HepG2 (cell line): ENCODE measurements around the gene REEP3. TPM values are rescaled to one million over a fixed set of nuclear protein-coding genes. Genes with fewer than 3 reads are reported as not detected.
A peak's percentile ranks its signal among the peaks of the same experiment; 100 is the strongest.

Experiments
- ATAC-seq: fragments of 200-7000 bp; cut with Tn5 transposase; 3 replicates; pipeline ENCODE4 v1.9.1; 2020; ENCODE audit warnings: mild to moderate bottlenecking, moderate library complexity
- BruUV-seq: library from RNA; stranded (reverse); fragments of 400-500 nt; replicated peaks from 2 replicates; lab custom pipeline; 2021; lab: Mats Ljungman, UMichigan
- CTCF ChIA-PET: fragments of 300-600 bp; formaldehyde crosslinking; extraction: SDS; loops from one replicate; lab custom pipeline; 2021; ENCODE audit warnings: low total read pairs, inconsistent platforms, low intra/inter-chr PET ratio; lab: Yijun Ruan, JAX
- POLR2A ChIA-PET: fragments of 350-600 bp; sonication (Branson Sonifier 250); formaldehyde crosslinking; loops from one replicate; lab custom pipeline; 2020; ENCODE audit warnings: antibody characterized with exemption, inconsistent platforms; lab: Yijun Ruan, JAX
- DNase-seq: peaks from one replicate; pipeline ENCODE4 v3.0.0-alpha.2; 2015; ENCODE audit warnings: low spot score
- FAIRE-seq: peaks from 3 replicates; lab custom pipeline; 2011; peaks lifted over from hg19 to GRCh38; lab: Jason Lieb, UNC
- H2AFZ ChIP-seq: one replicate; pipeline ENCODE4 v1.6.1; 2011; ENCODE audit warnings: low read length, inconsistent platforms
- H3K27ac ChIP-seq: fragments of 300-600 bp; 3 replicates; pipeline ENCODE4 v1.8.0; 2011; ENCODE audit warnings: mixed run types, mild to moderate bottlenecking, mixed read lengths, low read length, inconsistent platforms; ENCODE audit not compliant: insufficient read depth; ENCODE audit errors: extremely low read length
- H3K27me3 ChIP-seq, 2 experiments: fragments of 200-600 bp in 1 of 2; 2 replicates in 1 of 2; 3 replicates in 1 of 2; pipeline versions ENCODE4 v1.6.0 to v1.8.0; 2011; ENCODE audit warnings: low read length in 2 of 2, mild to moderate bottlenecking in 2 of 2, moderate library complexity in 2 of 2, inconsistent platforms in 1 of 2; ENCODE audit not compliant: insufficient read depth in 2 of 2, control insufficient read depth in 1 of 2
- H3K36me3 ChIP-seq, 2 experiments: fragments of 200-600 bp in 1 of 2; replicated peaks in 1 of 2; 2 replicates in 1 of 2; 3 replicates in 1 of 2; pipeline versions ENCODE4 v1.5.1 to v1.8.0; 2011; ENCODE audit warnings: low read length in 2 of 2, inconsistent platforms in 1 of 2; ENCODE audit not compliant: insufficient read depth in 2 of 2, control insufficient read depth in 1 of 2
- H3K4me1 ChIP-seq: 2 replicates; pipeline ENCODE4 v1.5.1; 2012; ENCODE audit warnings: low read length, inconsistent platforms; ENCODE audit not compliant: insufficient read depth
- H3K4me2 ChIP-seq: 2 replicates; pipeline ENCODE4 v1.6.0; 2011; ENCODE audit warnings: low read depth, low read length, inconsistent platforms
- H3K4me3 ChIP-seq, 3 experiments: fragments of 200-600 bp in 1 of 3; sonication (generic), shearing (Covaris generic) in 1 of 3; replicated peaks in 1 of 3; 2 replicates each; pipeline ENCODE4 v1.5.1; 2011 to 2016; ENCODE audit warnings: low read length in 3 of 3, inconsistent platforms in 2 of 3, low read depth in 2 of 3, mild to moderate bottlenecking in 2 of 3, control low read depth in 1 of 3, mixed read lengths in 1 of 3; ENCODE audit not compliant: insufficient read depth in 1 of 3
- H3K79me2 ChIP-seq: one replicate; pipeline ENCODE4 v1.6.1; 2011; ENCODE audit warnings: low read length, inconsistent platforms; ENCODE audit not compliant: insufficient read depth
- H3K9ac ChIP-seq: 2 replicates; pipeline ENCODE4 v1.6.0; 2011; ENCODE audit warnings: mild to moderate bottlenecking, low read depth, low read length, inconsistent platforms; ENCODE audit not compliant: insufficient read depth
- H3K9me3 ChIP-seq: 2 replicates; pipeline ENCODE4 v1.5.1; 2012; ENCODE audit warnings: mild to moderate bottlenecking, low read length
- H4K20me1 ChIP-seq: 2 replicates; pipeline ENCODE4 v1.6.0; 2011; ENCODE audit warnings: inconsistent platforms, mild to moderate bottlenecking, low read length, moderate library complexity; ENCODE audit not compliant: insufficient read depth
- CBX2 ChIP-seq, 2 experiments: fragments of 200-600 bp in 1 of 2; sonication (generic); formaldehyde crosslinking in 1 of 2; IDR thresholded peaks; 2 replicates each; pipeline versions ENCODE4 v1.7.0 to v1.8.1; 2018 to 2022; ENCODE audit warnings: low read depth in 2 of 2, low read length in 1 of 2, mild to moderate bottlenecking in 1 of 2, missing genetic modification reagents in 1 of 2
- HMGA1 ChIP-seq: sonication (generic); formaldehyde crosslinking; conservative IDR thresholded peaks from 2 replicates; pipeline ENCODE4 v1.4.0; 2020; ENCODE audit warnings: missing genetic modification reagents
- MAFK ChIP-seq, 2 experiments: IDR thresholded peaks in 1 of 2; conservative IDR thresholded peaks in 1 of 2; 2 replicates each; pipeline ENCODE4 v1.6.1; 2011; ENCODE audit warnings: improper control_type of control experiment in 2 of 2, low read length in 2 of 2
- NPAS2 ChIP-seq: sonication (generic); formaldehyde crosslinking; IDR thresholded peaks from 2 replicates; pipeline ENCODE4 v1.8.0; 2022; ENCODE audit warnings: mild to moderate bottlenecking, missing genetic modification reagents, borderline replicate concordance
- ZNF230 ChIP-seq: sonication (generic); formaldehyde crosslinking; IDR thresholded peaks from 2 replicates; pipeline ENCODE4 v1.4.0; 2020; ENCODE audit warnings: mild to moderate bottlenecking, missing genetic modification reagents
- ZNF318 ChIP-seq: sonication (generic); formaldehyde crosslinking; IDR thresholded peaks from 2 replicates; pipeline ENCODE4 v1.4.0; 2020; ENCODE audit warnings: mild to moderate bottlenecking, missing genetic modification reagents
- ZNF577 ChIP-seq: sonication (generic); formaldehyde crosslinking; IDR thresholded peaks from 2 replicates; pipeline ENCODE4 v1.4.0; 2020; ENCODE audit warnings: mild to moderate bottlenecking, low read depth, missing genetic modification reagents, borderline replicate concordance
- ZNF678 ChIP-seq: sonication (generic); formaldehyde crosslinking; IDR thresholded peaks from 2 replicates; pipeline ENCODE4 v1.4.0; 2020; ENCODE audit warnings: mild to moderate bottlenecking, missing genetic modification reagents
- ZSCAN31 ChIP-seq: sonication (generic); formaldehyde crosslinking; IDR thresholded peaks from 2 replicates; pipeline ENCODE4 v1.5.0; 2020; ENCODE audit warnings: low read depth, mild to moderate bottlenecking, missing genetic modification reagents
- WGBS: methylation state at CpG from one replicate; pipeline ENCODE4 v1.1.6; 2017; ENCODE audit warnings: low lambda C conversion rate; 5-methylcytosine and 5-hydroxymethylcytosine counted together
- in situ Hi-C: cut with HindIII; loops from 2 replicates; pipeline ENCODE4 v1.10.0; 2017; ENCODE audit warnings: low pct_unique_long_range_greater_than_20kb; ENCODE audit not compliant: extremely low pct_ligation_motif_present
- intact Hi-C: fragments of 100-400 bp; cut with micrococcal nuclease; formaldehyde crosslinking; loops from one replicate; pipeline ENCODE4 v1.10.0; 2022; ENCODE audit not compliant: unreplicated experiment
- polyA plus RNA-seq, 8 experiments: library from polyadenylated mRNA; depleted of rRNA in 3 of 8; stranded (reverse) in 7 of 8; unstranded in 1 of 8; fragments of >200 nt; fragmentation: Illumina TruSeq in 4 of 8; extraction: Trizol in 4 of 8; gene quantifications; 2 replicates each; pipeline versions ENCODE4 v1.2.1 to v1.2.3, GENCODE V29; 2011 to 2016; ENCODE audit warnings: low read depth in 4 of 8, missing spikeins in 1 of 8, mixed read lengths in 1 of 8; ENCODE audit not compliant: insufficient read depth in 1 of 8
- total RNA-seq, 5 experiments: library from RNA; depleted of rRNA; stranded (reverse); fragments of >200 nt; fragmentation: Illumina TruSeq; extraction: Trizol; gene quantifications; 2 replicates each; pipeline ENCODE4 v1.2.3, GENCODE V29; 2016; ENCODE audit warnings: low read depth in 1 of 5
- TF ChIP-seq, protein P1 (sequence below): IDR thresholded peaks from 2 replicates; pipeline ENCODE4 v1.6.1; 2012; ENCODE audit warnings: inconsistent platforms

The REEP3 gene
- total and polyA plus RNA-seq, 2 of the 13 experiments (the other 11 are each of a cell fraction or from before 2014, with no cell fraction given) = 7.1 to 31.4 TPM

DNA sequence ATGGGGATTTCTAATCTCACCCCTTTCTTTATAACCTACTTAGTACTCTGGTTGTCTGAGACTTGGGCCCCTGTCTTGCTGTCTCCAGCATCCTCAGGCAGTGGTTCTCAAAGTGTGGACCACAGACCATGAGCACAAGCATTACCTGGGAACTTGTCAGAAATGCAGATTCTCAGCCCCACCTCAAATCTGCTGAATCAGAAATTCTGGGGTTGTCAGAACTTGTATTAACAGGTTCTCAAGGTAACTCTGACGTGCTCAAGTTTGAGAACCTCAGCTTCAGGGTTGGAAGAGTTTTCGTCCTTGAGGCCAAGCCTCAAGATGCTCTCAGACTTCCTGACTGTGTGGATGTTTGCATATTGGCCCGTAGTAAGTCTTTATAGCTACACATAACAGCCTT lies 97.4 kb downstream of the REEP3 start:
- no peak overlapping the region for H2AFZ ChIP-seq
- no peaks in the 10 kb centered on the region for H3K9me3 ChIP-seq
- no peak for ATAC-seq
- no peak overlapping the region for H3K4me2 ChIP-seq
- no peaks in the 10 kb centered on the region for H3K4me1 ChIP-seq
- TF ChIP-seq ZNF678 (CRISPR knock-in tag) (no peak), MAFK (conservative IDR thresholded peaks at IDR 0.05 in 1 of 2, IDR thresholded peaks at IDR 0.05 in 1 of 2; ENCODE audit: low read length in 2 of 2) (peak in 1 of 2 experiments; percentile 64; a peak in 2 of 4 replicates)
- TF ChIP-seq, all 625 proteins: peak for 1
- ChIA-PET CTCF (no interaction called here), POLR2A (no interaction called here)
- Histone ChIP-seq H3K27me3 (no peaks in the 10 kb centered on the region), H3K79me2 (no peaks in the 10 kb centered on the region), H3K9ac (no peak overlapping the region), H3K36me3 (peaks cover 4 to 15% of the 10 kb centered on the region in 2 experiments; a peak in 3 of 5 replicates), H3K4me3 (no peak overlapping the region), H4K20me1 (no peaks in the 10 kb centered on the region), H3K27ac (no peak overlapping the region)
- intact Hi-C loops (no loop called here), in situ Hi-C loops (no loop called here)
- no TSS peak for BruUV-seq
- DNase-seq (no peak), FAIRE-seq (no peak)
- WGBS = 100% methylated on average over 3 of the region's 3 CpGs

DNA sequence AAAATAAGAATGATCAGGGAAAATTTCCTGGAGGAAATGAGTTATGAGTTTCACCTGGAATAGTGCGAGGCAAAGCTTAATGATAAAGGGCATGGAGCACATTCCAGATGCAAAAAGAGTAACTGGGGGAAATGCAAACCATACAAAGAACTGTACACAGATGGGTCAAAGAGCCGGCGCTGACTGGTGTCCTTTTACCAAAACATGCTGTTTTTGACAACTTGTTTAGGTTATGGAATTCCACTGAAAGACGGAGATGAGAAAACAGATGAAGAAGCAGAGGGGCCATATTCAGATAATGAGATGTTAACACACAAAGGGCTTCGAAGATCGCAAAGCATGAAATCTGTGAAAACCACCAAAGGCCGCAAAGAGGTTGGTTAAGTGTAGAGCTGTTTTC lies 98.2 kb downstream of the REEP3 start:
- no peaks in the 10 kb centered on the region for H3K27me3 ChIP-seq
- H3K9ac ChIP-seq = no peak overlapping the region
- no peak overlapping the region for H3K4me2 ChIP-seq
- no peaks in the 10 kb centered on the region for H3K79me2 ChIP-seq
- no peak overlapping the region for H3K27ac ChIP-seq
- no peak for DNase-seq
- WGBS = 97% methylated on average over 7 of the region's 7 CpGs
- BruUV-seq = no TSS peak
- no peak for FAIRE-seq
- in situ Hi-C loops = no loop called here
- no peak for ATAC-seq
- peaks cover 4 to 15% of the 10 kb centered on the region in 2 experiments; a peak in 3 of 5 replicates for H3K36me3 ChIP-seq
- H4K20me1 ChIP-seq = no peaks in the 10 kb centered on the region
- H3K4me3 ChIP-seq = no peak overlapping the region
- CTCF ChIA-PET = no interaction called here
- H3K9me3 ChIP-seq = no peaks in the 10 kb centered on the region
- H2AFZ ChIP-seq = no peak overlapping the region
- POLR2A ChIA-PET = no interaction called here
- H3K4me1 ChIP-seq = no peaks in the 10 kb centered on the region
- intact Hi-C loops = no loop called here
- no peak for TF ChIP-seq ZNF230 (CRISPR knock-in tag)
- TF ChIP-seq ZSCAN31 (CRISPR knock-in tag) = no peak
- TF ChIP-seq ZNF577 = no peak
- no peak for TF ChIP-seq CBX2 (IDR thresholded peaks at IDR 0.05; ENCODE audit: low read depth, low read length)
- no peak for TF ChIP-seq CBX2 (CRISPR knock-in tag; IDR thresholded peaks at IDR 0.05; ENCODE audit: low read depth)
- no peak for TF ChIP-seq ZNF318 (CRISPR knock-in tag)
- no peak for TF ChIP-seq NPAS2 (CRISPR knock-in tag)
- TF ChIP-seq HMGA1 = no peak
- TF ChIP-seq, protein P1, sequence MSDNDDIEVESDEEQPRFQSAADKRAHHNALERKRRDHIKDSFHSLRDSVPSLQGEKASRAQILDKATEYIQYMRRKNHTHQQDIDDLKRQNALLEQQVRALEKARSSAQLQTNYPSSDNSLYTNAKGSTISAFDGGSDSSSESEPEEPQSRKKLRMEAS = no peak
